ENCODE results near the gene NELL2. TPM values are rescaled to one million over a fixed set of nuclear protein-coding genes. Genes with fewer than 3 reads are reported as not detected.
"Not testable (repeated sequence)": the region's sequence is repeated elsewhere in the genome, so short reads cannot be mapped to it uniquely, and the experiment has no call there.

The NELL2 gene
- total RNA-seq, 4 donors from 2014 or later = 0.23 to 11.4 (median 1.7) TPM

DNA sequence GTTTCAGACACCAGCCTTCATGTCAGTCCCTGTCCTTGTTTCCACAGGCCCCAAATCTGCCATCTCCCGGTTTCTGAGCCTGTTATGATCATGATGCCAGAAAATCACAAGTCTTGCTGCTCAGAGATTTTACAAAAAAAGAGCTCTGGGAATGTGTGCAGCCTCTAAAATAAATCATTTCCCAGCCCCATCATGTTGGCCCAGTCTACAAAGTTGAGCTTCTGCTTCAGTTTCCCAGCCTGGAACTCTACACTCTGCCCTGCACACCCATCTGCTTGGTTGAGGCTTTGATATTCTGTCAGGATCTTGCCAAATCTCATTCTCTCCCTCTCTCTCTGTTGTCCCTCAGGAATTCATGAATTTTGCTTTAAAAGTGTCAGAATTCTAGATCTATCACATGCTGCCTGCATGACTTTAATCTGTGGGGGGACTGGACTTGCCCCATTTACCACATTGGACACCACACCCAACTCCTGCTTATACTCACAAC lies 45.5 kb downstream of the NELL2 start:
- TF ChIP-seq, protein P1, sequence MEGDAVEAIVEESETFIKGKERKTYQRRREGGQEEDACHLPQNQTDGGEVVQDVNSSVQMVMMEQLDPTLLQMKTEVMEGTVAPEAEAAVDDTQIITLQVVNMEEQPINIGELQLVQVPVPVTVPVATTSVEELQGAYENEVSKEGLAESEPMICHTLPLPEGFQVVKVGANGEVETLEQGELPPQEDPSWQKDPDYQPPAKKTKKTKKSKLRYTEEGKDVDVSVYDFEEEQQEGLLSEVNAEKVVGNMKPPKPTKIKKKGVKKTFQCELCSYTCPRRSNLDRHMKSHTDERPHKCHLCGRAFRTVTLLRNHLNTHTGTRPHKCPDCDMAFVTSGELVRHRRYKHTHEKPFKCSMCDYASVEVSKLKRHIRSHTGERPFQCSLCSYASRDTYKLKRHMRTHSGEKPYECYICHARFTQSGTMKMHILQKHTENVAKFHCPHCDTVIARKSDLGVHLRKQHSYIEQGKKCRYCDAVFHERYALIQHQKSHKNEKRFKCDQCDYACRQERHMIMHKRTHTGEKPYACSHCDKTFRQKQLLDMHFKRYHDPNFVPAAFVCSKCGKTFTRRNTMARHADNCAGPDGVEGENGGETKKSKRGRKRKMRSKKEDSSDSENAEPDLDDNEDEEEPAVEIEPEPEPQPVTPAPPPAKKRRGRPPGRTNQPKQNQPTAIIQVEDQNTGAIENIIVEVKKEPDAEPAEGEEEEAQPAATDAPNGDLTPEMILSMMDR (IDR thresholded peaks at IDR 0.05) = no peak
- 69 to 78% methylated on average over 1 of the region's 1 CpG for WGBS, 2 donors
- no peaks in the 10 kb centered on the region for H3K36me3 ChIP-seq
- intact Hi-C loops (cut with DNase I) = no loop called here
- no peak overlapping the region for H3K4me3 ChIP-seq
- H3K9me3 ChIP-seq = no peaks in the 10 kb centered on the region
- no peak overlapping the region for H3K27ac ChIP-seq
- H3K27me3 ChIP-seq = no peaks in the 10 kb centered on the region
- no peak for DNase-seq
- peaks cover 0 to 14% (median 5%) of the 10 kb centered on the region in 3 donors for H3K4me1 ChIP-seq

DNA sequence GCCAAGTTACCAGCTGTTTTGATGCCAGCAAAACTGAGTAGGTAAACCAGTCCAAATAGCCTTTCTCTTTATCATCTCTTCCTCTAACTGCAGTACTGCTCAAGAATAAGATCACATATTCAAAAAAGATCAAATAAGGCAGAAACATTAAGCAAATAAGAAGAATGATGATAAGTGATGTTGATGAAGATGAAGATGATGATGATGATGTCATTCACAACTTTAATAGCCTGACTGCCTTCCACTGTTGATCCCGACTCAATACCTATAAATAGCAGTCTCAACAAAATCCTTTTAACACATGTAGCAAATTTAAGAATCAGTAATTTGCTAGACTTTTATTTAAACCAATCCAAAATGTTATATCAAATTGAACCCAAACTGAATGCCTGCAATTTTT lies 47.1 kb downstream of the NELL2 start:
- 70 to 76% methylated on average over 1 of the region's 1 CpG for WGBS, 2 donors
- TF ChIP-seq, protein P1 (IDR thresholded peaks at IDR 0.05) = no peak
- TF ChIP-seq POLR2A (IDR thresholded peaks at IDR 0.05) = no peak
- no peaks in the 10 kb centered on the region for H3K36me3 ChIP-seq

DNA sequence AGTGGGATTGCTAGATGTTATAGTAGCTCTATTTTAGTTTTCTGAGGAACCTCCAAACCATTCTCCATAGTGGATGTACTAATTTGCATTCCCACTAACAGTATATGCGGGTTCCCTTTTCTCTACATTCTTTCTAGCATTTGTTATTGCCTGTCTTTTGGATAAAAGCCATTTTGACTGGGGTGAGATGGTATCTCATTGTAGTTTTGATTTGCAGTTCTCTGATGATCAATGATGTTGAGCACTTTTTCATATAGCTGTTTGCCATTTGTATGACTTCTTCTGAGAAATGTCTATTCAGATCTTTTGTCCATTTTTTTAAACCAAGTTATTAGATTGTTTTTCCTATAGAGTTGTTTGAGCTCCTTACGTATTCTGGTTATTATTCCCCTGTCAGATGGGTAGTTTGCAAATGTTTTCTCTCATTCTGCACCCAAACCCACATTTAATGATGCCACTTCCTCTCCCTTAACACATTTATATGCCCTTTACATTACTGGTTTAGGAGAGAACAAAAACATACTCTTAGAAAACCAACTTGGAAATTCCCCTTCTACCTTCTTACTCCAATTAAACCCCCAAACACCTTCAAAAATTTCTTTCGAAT lies 48.2 kb downstream of the NELL2 start:
- H3K27ac ChIP-seq = no peak overlapping the region
- H3K27me3 ChIP-seq = no peaks in the 10 kb centered on the region
- no peak for TF ChIP-seq POLR2A (IDR thresholded peaks at IDR 0.05)
- 61 to 85% methylated on average over 3 of the region's 3 CpGs for WGBS, 2 donors
- H3K4me3 ChIP-seq = no peak overlapping the region
- H3K4me1 ChIP-seq = no peaks in the 10 kb centered on the region
- intact Hi-C loops (cut with DNase I) = no loop called here
- no peaks in the 10 kb centered on the region for H3K9me3 ChIP-seq
- no peak for DNase-seq
- no peaks in the 10 kb centered on the region for H3K36me3 ChIP-seq

More for the DNA sequence above, 47.1 kb downstream of the NELL2 start:
- Histone ChIP-seq H3K4me3 (no peak overlapping the region), H3K9me3 (no peaks in the 10 kb centered on the region), H3K4me1 (no peaks in the 10 kb centered on the region), H3K27ac (no peak overlapping the region), H3K27me3 (no peaks in the 10 kb centered on the region)
- no peak for DNase-seq
- intact Hi-C loops (cut with DNase I) = no loop called here

DNA sequence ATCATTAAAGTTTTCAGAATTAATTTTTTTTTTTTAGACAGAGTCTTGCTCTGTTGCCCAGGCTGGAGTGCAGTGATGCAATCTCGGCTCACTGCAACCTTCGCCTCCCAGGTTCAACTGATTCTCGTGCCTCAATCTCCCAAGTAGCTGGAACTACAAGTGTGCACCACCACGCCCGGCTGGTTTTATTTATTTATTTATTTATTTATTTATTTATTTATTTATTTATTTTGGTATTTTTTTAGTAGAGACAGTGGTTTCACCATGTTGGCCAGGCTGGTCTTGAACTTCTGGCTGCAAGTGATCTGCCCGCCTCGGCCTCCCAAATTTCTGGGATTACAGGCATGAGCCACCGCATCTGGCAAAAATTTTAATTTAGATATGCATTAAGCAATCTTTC lies 54.4 kb downstream of the NELL2 start:
- H3K4me1 ChIP-seq; H3K9me3 ChIP-seq; H3K27me3 ChIP-seq; H3K36me3 ChIP-seq; intact Hi-C loops (cut with DNase I); H3K4me3 ChIP-seq; H3K27ac ChIP-seq; DNase-seq: not testable (repeated sequence)
- 91 to 93% methylated on average over 8 of the region's 8 CpGs for WGBS, 2 donors

DNA sequence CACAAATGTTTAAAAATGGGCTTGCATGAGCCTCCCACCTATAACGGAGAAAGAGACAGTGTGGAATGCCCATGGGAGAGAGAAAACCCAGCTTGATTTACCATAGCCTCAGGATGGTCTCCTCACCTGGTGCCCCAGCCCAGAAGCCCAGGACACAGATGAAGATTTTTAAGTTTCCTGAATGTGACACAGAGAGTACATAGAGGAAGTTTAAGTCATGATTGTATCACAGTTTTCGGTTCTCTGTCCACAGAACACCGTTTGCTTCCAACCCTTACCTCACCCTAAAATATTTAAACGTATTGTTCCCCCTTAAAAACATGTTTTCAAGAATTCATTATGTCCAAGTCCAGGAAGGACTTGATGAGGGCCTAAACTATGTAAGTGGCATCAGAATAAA lies 56.2 kb downstream of the NELL2 start:
- WGBS, 2 donors = 83 to 88% methylated on average over 4 of the region's 4 CpGs
- TF ChIP-seq, protein P1 (IDR thresholded peaks at IDR 0.05) = no peak
- no peak for TF ChIP-seq POLR2A (IDR thresholded peaks at IDR 0.05)
- intact Hi-C loops (cut with DNase I) = no loop called here
- no peaks in the 10 kb centered on the region for H3K27me3 ChIP-seq
- no peak overlapping the region for H3K4me3 ChIP-seq
- no peaks in the 10 kb centered on the region for H3K9me3 ChIP-seq
- no peaks in the 10 kb centered on the region for H3K4me1 ChIP-seq
- DNase-seq = no peak
- H3K27ac ChIP-seq = no peak overlapping the region
- no peaks in the 10 kb centered on the region for H3K36me3 ChIP-seq

DNA sequence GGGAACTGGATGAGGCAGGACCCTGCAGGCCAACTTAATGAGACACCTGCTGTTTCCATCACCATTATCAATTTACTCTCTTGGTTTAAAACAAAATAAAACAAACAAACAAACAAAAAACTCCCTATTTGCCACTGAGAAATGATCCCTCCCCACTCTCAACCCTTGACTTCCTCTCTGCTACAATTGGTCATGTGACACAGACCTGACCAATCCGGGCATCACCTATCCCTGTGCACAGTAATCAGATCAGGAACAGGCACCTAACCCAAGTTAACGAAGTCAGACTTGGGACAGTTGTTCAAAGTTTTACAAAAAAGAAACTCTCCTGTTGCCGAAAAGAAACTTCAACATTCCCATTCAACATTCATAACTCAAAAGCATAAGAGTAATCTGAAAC lies 58.4 kb downstream of the NELL2 start:
- no peak for DNase-seq
- no peaks in the 10 kb centered on the region for H3K4me1 ChIP-seq
- no peak overlapping the region for H3K27ac ChIP-seq
- intact Hi-C loops (cut with DNase I) = no loop called here
- WGBS, 2 donors = 90 to 94% methylated on average over 3 of the region's 3 CpGs
- no peaks in the 10 kb centered on the region for H3K36me3 ChIP-seq
- no peak overlapping the region for H3K4me3 ChIP-seq
- TF ChIP-seq, protein P1 (IDR thresholded peaks at IDR 0.05) = no peak
- TF ChIP-seq POLR2A (IDR thresholded peaks at IDR 0.05) = no peak
- no peaks in the 10 kb centered on the region for H3K9me3 ChIP-seq
- H3K27me3 ChIP-seq = no peaks in the 10 kb centered on the region

Data from esophagus squamous epithelium (tissue), 5 donors.